ENCODE results near the gene DCAF12L2.

- TF ChIP-seq CTCF (IDR thresholded peaks at IDR 0.05) = no peak
- no peak for TF ChIP-seq EZH2 (IDR thresholded peaks at IDR 0.05; ENCODE audit: borderline replicate concordance, insufficient read depth, low read depth, low read length, poor library complexity, severe bottlenecking)
Observed at GRCh38 chrX:126165401-126165720, 728 bp downstream of the DCAF12L2 start.
